T follicular helper cell (primary cell): ENCODE results near the gene CES1.
"Not testable (repeated sequence)": the region's sequence is repeated elsewhere in the genome, so short reads cannot be mapped to it uniquely, and the experiment has no call there.

Source experiments
- DNase-seq: peaks from one replicate; pipeline ENCODE4 v3.0.0-alpha.2; 2020; ENCODE audit warnings: low read depth

The CES1 gene

GRCh38 chr16:55830658-55831294 lies 2.1 kb downstream of the CES1 start:
- no peak for DNase-seq

GRCh38 chr16:55829232-55829631 lies 3.7 kb downstream of the CES1 start:
- DNase-seq = not testable (repeated sequence)

- DNase-seq = no peak
Measured at GRCh38 chr16:55828680-55829079, 4.2 kb downstream of the CES1 start.

DNA sequence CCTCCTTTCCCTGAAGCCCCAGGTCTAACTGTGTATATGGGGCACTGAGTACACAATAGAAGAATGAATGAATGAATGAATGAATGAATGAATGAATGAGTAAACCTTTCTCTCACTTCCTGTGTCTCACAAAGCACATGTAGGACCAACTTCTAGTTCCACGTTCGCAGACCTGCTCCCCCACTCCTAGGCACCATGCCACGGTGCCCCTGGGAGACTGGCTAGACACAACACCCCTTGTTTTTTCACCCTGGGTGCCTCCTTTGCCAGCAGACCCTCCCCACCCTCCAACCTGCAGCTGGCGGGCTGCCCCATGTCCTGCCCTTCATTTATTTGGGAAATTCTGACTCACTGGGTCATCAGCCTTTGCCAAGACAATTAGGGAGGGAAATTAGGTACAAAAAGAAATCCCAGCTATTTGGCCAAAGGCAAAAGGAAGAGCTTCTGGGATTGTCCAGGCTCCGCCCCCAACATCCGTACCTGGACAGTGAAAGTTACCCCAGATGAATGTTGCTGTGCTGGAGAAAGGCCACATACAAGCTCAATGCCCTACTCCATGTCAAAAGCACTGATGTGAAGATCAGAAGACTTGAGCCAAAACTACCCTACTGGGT lies 7.7 kb downstream of the CES1 start:
- DNase-seq = no peak

- no peak for DNase-seq
Measured at GRCh38 chr16:55824473-55825000, 8.4 kb downstream of the CES1 start.

GRCh38 chr16:55822280-55822810 lies 10.6 kb downstream of the CES1 start:
- DNase-seq = no peak

DNA sequence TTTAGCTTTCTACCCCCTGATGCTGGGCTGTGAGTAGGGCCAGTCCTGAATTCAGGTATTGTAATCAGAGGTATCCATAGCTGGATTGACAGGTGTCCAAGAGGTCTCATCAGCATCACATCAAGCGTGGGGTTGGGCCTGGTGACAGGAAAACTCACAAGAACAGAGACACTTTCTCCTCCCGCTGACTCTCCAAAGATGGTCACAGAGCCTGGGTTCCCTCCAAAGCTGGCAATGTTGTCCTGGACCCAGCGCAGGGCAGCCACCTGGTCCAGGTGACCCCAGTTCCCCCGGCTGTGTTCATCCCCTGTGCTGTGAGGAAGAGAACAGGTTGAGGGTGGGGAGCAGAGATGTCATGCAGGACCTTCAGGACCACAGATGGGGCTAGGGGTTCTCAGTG lies 11.7 kb downstream of the CES1 start:
- no peak for DNase-seq

GRCh38 chr16:55820615-55821014 lies 12.3 kb downstream of the CES1 start:
- no peak for DNase-seq

DNA sequence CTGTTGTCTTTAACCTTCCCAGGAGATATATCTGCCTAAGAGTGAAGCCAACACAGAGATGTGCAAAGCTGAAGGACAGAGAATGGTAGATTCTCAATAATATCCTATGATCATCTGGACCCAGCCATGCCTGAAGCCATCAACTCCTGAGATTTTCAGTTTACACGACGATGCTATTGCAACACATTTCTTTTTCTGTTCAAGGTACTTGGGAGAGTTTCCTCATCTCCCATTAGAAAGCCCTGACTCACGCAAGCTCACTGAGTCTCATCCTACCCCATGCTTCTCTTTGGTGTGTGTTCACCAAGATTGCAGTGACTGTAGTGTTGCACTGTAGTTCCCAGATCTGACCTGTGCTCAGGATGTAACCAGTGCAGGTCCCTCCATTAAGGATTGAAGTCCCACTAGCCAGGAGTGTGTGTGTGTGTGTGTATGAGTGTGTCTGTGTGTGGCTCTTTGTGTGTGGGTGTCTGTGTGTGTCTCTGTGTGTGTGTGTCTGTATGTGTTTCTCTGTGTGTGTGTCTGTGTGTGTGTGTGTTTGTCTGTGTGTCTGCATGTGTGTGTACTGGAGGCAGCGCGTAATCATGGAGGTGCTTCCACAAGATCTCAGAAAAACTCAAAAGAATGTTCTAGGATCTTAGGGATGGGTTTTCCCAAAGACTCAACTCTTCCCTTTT lies 15.5 kb downstream of the CES1 start:
- DNase-seq = no peak

GRCh38 chr16:55816222-55816621 lies 16.7 kb downstream of the CES1 start:
- DNase-seq = not testable (repeated sequence)

GRCh38 chr16:55815320-55815719 lies 17.6 kb downstream of the CES1 start:
- DNase-seq = no peak

- not testable (repeated sequence) for DNase-seq
Measured at GRCh38 chr16:55814174-55814573, 18.7 kb downstream of the CES1 start.

DNA sequence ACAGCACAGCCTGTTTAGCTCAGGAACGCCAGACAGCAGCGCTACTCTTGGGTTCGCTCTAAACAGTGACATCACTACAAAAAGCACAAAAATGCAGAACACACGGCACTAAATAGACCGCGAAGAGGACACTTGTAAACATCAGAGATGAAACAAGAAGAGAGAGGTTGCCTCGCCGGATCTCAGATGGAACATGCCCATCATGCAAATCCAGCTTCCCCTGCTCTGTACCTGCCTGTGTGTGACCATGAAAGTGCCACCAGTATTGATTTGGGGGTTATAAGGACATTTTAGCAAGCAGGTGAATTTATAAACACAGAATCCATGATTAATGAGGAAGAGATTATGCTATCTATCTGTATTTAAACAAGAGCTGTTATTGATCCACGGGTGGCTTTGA lies 19.2 kb downstream of the CES1 start:
- DNase-seq = not testable (repeated sequence)

- no peak for DNase-seq
Measured at GRCh38 chr16:55812951-55813350, 19.9 kb downstream of the CES1 start.

GRCh38 chr16:55811811-55812210 lies 21.1 kb downstream of the CES1 start:
- no peak for DNase-seq

DNA sequence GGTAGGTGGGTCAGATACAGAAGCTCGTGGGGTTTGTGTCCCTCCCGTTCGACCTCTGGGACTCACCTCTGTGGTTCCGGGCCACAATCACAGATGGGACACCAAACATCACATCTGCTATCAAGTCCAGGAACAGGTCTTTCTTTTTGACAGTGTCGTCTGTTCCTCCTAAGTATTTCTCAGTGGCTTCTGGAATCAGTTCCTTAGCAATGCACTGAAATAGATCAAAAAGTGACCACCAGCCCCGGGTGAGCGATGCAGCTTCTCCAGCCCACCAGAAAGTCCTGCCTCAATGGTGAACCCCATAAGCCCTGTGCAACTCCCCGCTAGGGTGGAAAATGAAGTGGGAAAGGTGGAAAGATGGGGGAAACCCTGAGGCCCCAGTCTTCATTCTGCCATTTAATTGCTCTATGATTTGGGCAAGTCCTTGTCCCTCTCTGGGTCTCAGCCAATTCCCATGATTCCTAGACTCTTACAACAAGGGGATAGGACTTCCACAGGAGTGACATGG lies 22.4 kb downstream of the CES1 start:
- DNase-seq = no peak

DNA sequence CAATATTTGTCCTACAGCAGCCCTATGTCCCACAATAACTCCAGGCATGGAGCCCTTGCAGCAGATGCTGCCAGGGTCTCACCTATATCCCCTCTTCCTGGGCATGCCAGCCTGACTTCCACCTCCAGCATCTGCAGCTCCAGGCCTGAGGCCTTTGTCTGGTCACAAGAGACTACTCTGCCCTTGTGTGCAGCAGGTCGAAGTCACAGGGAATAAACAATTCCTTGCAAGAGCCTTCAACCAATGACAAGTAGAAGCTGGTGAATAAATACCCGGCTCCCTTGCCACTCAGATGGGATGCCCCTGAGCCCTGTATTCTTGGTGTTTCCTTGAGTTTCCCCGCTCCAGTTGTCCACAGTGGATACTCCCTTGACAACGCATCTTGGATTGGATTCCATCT lies 23.0 kb downstream of the CES1 start:
- no peak for DNase-seq

- no peak for DNase-seq
Measured at GRCh38 chr16:55809386-55809785, 23.5 kb downstream of the CES1 start.

- not testable (repeated sequence) for DNase-seq
Measured at GRCh38 chr16:55808286-55808685, 24.6 kb downstream of the CES1 start.

DNA sequence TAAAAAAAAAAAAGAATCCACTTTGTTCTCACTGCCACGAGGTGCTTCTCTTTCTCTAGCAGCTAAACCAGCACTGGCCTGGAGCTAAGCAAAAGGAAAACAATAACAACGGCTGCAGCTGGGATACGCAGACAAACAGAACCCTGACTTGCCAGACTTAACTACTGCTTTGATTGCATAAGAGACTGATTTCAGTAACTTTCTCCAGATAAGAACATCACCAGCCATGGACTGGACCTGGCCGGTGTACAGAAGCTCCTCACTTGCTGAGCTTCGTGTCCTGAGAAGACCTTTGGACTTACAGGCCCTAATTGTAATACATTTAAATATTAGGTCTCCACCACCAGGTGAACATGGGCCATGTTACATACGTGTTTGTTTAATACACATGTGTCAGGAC lies 27.8 kb downstream of the CES1 start:
- not testable (repeated sequence) for DNase-seq

DNA sequence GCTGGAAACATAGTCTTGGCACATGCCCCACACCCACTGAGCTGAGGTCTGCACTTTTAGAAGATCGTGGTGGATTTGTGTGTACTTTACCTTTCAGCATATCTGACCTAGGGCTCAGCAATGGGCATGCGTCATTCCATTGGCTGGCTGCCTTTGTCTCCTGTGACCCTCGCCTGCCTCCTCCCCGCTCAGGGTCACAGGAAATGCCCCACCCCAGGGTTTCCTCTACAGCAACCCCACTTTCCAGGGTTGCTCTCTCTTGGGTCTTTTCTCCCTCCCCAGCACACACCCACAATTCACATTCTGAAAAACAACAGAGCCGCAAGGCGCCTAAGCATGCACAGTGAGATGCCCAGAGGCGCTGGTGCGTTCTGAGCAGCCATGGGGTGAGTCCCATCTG lies 29.2 kb downstream of the CES1 start:
- DNase-seq = not testable (repeated sequence)

DNA sequence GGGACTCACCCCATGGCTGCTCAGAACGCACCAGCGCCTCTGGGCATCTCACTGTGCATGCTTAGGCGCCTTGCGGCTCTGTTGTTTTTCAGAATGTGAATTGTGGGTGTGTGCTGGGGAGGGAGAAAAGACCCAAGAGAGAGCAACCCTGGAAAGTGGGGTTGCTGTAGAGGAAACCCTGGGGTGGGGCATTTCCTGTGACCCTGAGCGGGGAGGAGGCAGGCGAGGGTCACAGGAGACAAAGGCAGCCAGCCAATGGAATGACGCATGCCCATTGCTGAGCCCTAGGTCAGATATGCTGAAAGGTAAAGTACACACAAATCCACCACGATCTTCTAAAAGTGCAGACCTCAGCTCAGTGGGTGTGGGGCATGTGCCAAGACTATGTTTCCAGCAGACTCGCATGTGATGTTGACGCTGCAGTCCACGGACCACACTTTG lies 39.9 kb downstream of the CES1 start:
- not testable (repeated sequence) for DNase-seq

DNA sequence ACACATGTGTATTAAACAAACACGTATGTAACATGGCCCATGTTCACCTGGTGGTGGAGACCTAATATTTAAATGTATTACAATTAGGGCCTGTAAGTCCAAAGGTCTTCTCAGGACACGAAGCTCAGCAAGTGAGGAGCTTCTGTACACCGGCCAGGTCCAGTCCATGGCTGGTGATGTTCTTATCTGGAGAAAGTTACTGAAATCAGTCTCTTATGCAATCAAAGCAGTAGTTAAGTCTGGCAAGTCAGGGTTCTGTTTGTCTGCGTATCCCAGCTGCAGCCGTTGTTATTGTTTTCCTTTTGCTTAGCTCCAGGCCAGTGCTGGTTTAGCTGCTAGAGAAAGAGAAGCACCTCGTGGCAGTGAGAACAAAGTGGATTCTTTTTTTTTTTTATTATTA lies 41.4 kb downstream of the CES1 start:
- not testable (repeated sequence) for DNase-seq
